Calu3 (cell line): Measurements from ENCODE around the gene CTNNA2. TPM values are rescaled to one million over a fixed set of nuclear protein-coding genes. Genes with fewer than 3 reads are reported as not detected.

ENCODE experiments used
- BruUV-seq: library from RNA; stranded (reverse); fragments of 400-500 nt; replicated peaks from 2 replicates; lab custom pipeline; 2021; lab: Mats Ljungman, UMichigan
- CTCF ChIA-PET: fragments of 300-600 bp; sonication (Branson Sonifier 250); formaldehyde crosslinking; loops from one replicate; lab custom pipeline; 2022; ENCODE audit warnings: antibody characterized with exemption; lab: Charles Lee
- DNase-seq: peaks from one replicate; pipeline ENCODE4 v3.0.0; 2022
- H3K27ac Mint-ChIP-seq: one replicate; pipeline ENCODE4 v1.8.0; 2022; ENCODE audit warnings: mixed read lengths; ENCODE audit not compliant: unreplicated experiment
- H3K27me3 Mint-ChIP-seq: one replicate; pipeline ENCODE4 v1.8.0; 2022; ENCODE audit warnings: mixed read lengths; ENCODE audit not compliant: unreplicated experiment
- H3K36me3 Mint-ChIP-seq: one replicate; pipeline ENCODE4 v1.8.0; 2022; ENCODE audit warnings: mild to moderate bottlenecking, moderate library complexity, mixed read lengths; ENCODE audit not compliant: insufficient read depth, unreplicated experiment
- H3K4me1 Mint-ChIP-seq: one replicate; pipeline ENCODE4 v1.8.0; 2022; ENCODE audit warnings: mild to moderate bottlenecking, low read depth, mixed read lengths; ENCODE audit not compliant: unreplicated experiment
- H3K4me3 Mint-ChIP-seq: one replicate; pipeline ENCODE4 v1.8.0; 2022; ENCODE audit warnings: mild to moderate bottlenecking, low read depth, moderate library complexity, mixed read lengths; ENCODE audit not compliant: unreplicated experiment
- H3K9me3 Mint-ChIP-seq: one replicate; pipeline ENCODE4 v1.8.0; 2022; ENCODE audit warnings: low read depth, mixed read lengths; ENCODE audit not compliant: unreplicated experiment
- intact Hi-C: fragments of 100-400 bp; cut with micrococcal nuclease; formaldehyde crosslinking; loops from one replicate; pipeline ENCODE4 v1.10.0; 2022; ENCODE audit not compliant: unreplicated experiment
- total RNA-seq: library from RNA; stranded (reverse); gene quantifications from 2 replicates; pipeline ENCODE4 v1.2.3, GENCODE V29; 2022
- TF ChIP-seq, protein P1 (sequence below): fragments of 200-600 bp; IDR thresholded peaks from one replicate; pipeline ENCODE4 v1.8.0; 2022; ENCODE audit warnings: antibody characterized with exemption; ENCODE audit not compliant: unreplicated experiment

Gene CTNNA2
- total RNA-seq, 1 experiment from 2014 or later: not detected

DNA sequence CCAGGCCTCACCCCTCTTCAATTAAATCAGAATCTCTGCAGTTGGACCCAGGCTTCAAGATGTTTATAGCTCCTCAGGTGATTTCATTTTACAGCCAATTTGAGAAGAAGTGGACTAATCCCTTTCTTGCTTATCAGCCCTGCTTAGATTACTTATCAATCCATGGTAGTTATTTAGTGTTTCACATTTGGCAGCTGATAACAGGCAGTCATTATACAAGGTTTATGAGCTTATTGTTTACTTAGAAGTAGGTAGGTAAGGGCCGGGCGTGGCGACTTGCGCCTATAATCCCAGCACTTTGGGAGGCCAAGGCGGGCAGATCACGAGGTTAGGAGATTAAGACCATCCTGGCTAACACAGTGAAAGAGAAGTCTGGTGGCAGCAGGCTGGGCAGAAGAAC, 237.5 kb downstream of the CTNNA2 start:
- no peak for DNase-seq
- H3K9me3 Mint-ChIP-seq: peaks cover 17% of the 10 kb centered on the region
- CTCF ChIA-PET: no interaction called here
- no peak overlapping the region for H3K27ac Mint-ChIP-seq
- H3K27me3 Mint-ChIP-seq: no peaks in the 10 kb centered on the region
- no peak overlapping the region for H3K4me3 Mint-ChIP-seq
- H3K36me3 Mint-ChIP-seq: no peaks in the 10 kb centered on the region
- H3K4me1 Mint-ChIP-seq: no peaks in the 10 kb centered on the region
- BruUV-seq: no TSS peak
- intact Hi-C loops: no loop called here
- TF ChIP-seq, protein P1, sequence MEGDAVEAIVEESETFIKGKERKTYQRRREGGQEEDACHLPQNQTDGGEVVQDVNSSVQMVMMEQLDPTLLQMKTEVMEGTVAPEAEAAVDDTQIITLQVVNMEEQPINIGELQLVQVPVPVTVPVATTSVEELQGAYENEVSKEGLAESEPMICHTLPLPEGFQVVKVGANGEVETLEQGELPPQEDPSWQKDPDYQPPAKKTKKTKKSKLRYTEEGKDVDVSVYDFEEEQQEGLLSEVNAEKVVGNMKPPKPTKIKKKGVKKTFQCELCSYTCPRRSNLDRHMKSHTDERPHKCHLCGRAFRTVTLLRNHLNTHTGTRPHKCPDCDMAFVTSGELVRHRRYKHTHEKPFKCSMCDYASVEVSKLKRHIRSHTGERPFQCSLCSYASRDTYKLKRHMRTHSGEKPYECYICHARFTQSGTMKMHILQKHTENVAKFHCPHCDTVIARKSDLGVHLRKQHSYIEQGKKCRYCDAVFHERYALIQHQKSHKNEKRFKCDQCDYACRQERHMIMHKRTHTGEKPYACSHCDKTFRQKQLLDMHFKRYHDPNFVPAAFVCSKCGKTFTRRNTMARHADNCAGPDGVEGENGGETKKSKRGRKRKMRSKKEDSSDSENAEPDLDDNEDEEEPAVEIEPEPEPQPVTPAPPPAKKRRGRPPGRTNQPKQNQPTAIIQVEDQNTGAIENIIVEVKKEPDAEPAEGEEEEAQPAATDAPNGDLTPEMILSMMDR: no peak

DNA sequence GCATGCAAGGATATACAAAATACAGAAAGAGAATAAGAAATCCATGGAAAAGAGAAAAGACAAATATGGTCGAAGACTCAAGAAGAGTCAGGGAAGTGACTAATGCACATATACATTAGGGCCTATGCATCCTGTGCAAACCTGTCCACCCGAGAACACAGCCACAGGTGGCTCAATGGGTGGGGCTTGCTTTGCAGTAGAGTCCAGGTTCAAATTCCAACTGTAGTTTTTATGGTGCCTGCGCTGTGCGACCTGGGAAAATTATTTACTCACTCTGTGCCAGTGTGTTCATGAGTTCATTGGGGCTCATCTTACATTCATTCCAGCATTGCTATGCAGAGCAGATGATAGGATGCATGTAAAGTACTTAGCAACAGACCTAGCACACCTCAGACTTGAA, 244.7 kb downstream of the CTNNA2 start:
- H3K36me3 Mint-ChIP-seq: no peaks in the 10 kb centered on the region
- peaks cover 12% of the 10 kb centered on the region for H3K9me3 Mint-ChIP-seq
- intact Hi-C loops: no loop called here
- no TSS peak for BruUV-seq
- no peak overlapping the region for H3K27ac Mint-ChIP-seq
- no peaks in the 10 kb centered on the region for H3K27me3 Mint-ChIP-seq
- TF ChIP-seq, protein P1: no peak
- no peaks in the 10 kb centered on the region for H3K4me1 Mint-ChIP-seq
- DNase-seq: no peak
- CTCF ChIA-PET: no interaction called here
- no peak overlapping the region for H3K4me3 Mint-ChIP-seq

DNA sequence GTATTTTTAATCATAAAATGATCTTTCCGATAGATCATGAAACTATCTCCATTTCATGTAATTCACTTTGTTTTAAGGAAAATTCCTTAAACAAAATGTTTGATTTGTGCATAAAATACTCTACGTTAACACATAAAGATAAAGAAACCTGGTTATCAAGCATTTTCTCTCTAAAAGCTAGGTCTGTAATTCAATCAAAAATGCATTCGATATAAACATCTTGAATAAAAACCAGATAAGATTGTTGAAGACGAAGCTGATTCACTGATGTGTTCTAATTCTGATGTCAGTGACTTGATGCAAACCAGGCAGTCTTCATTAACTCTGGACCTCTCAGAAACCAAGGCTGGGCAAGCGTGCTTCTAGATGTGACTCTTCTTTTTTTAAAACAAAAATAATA, 245.2 kb downstream of the CTNNA2 start:
- intact Hi-C loops: no loop called here
- TF ChIP-seq, protein P1: no peak
- no peak overlapping the region for H3K4me3 Mint-ChIP-seq
- no peaks in the 10 kb centered on the region for H3K36me3 Mint-ChIP-seq
- peaks cover 10% of the 10 kb centered on the region for H3K9me3 Mint-ChIP-seq
- BruUV-seq: no TSS peak
- H3K27me3 Mint-ChIP-seq: no peaks in the 10 kb centered on the region
- CTCF ChIA-PET: no interaction called here
- no peak for DNase-seq
- no peaks in the 10 kb centered on the region for H3K4me1 Mint-ChIP-seq
- H3K27ac Mint-ChIP-seq: no peak overlapping the region

DNA sequence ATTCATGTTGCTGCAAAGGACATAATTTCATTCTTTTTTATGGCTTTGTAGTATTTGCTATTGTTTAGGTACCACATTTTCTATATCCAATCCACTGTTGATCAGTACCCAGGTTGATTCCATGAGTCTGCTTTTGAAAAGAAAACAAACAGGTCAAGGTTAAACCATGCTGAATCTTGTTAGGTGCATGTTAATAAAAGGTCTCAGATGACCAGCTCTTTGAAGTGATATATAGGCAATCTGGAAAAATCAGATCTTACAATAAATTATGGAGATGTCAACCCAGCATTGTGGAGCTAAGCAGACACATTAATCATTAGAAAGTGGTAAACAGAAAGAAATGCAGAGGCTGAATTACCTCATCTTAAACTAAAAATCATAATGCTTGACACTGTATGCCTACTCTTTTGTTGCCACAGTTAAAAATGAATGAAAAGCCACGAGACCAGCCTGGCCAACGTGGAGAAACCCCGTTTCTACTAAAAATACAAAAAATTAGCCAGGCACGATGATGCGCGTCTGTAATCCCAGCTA, 246.0 kb downstream of the CTNNA2 start:
- TF ChIP-seq, protein P1: no peak
- no peaks in the 10 kb centered on the region for H3K4me1 Mint-ChIP-seq
- H3K4me3 Mint-ChIP-seq: no peak overlapping the region
- no peaks in the 10 kb centered on the region for H3K27me3 Mint-ChIP-seq
- DNase-seq: no peak
- no peak overlapping the region for H3K27ac Mint-ChIP-seq
- no peaks in the 10 kb centered on the region for H3K36me3 Mint-ChIP-seq
- intact Hi-C loops: no loop called here
- CTCF ChIA-PET: no interaction called here
- BruUV-seq: no TSS peak
- peaks cover 10% of the 10 kb centered on the region for H3K9me3 Mint-ChIP-seq
